ENCODE measurements around the gene MRPL28.
"Not testable (repeated sequence)": the region's sequence is repeated elsewhere in the genome, so short reads cannot be mapped to it uniquely, and the experiment has no call there.

MRPL28 gene

DNA sequence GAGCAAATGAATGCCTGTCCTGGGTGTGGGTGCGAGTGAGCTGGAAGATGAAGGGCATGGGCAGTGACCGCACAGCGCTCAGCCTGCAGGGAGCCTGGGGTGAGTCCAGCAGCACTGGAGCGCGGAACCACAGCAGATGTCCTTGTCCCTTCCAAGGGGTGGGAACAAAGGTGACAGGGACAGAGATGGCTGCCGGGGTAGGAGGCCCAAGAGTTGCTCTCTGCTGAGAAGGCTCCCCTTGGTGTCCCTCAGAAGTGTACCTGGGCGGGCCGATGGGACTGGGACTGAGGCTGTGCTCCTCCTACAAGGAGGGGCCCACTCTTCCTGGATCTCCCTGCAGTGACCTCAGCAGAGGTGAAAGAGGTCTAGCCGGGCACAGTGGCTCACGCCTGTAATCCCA is 19.0 kb upstream of the MRPL28 start:
- DNase-seq, result no peak

GRCh38 chr16:387761-388666 is 17.7 kb upstream of the MRPL28 start:
- peak; percentile 40 for DNase-seq

- no peak for DNase-seq
These were observed 16.4 kb upstream of the MRPL28 start for GRCh38 chr16:386641-387156.

GRCh38 chr16:383326-384051 is 13.2 kb upstream of the MRPL28 start:
- no peak for DNase-seq

GRCh38 chr16:381789-382717 is 11.7 kb upstream of the MRPL28 start, which contains the start of gene PGAP6:
Gene PGAP6, minus strand, starts transcription at chr16:381978. Its CDS starts 157 bp downstream, at chr16:381821.
- peak; percentile 74 for DNase-seq

GRCh38 chr16:381012-381788 is 10.9 kb upstream of the MRPL28 start:
- no peak for DNase-seq

GRCh38 chr16:380762-381011 is 10.3 kb upstream of the MRPL28 start:
- DNase-seq, result no peak

GRCh38 chr16:379961-380761 is 9.8 kb upstream of the MRPL28 start:
- DNase-seq, result no peak

DNA sequence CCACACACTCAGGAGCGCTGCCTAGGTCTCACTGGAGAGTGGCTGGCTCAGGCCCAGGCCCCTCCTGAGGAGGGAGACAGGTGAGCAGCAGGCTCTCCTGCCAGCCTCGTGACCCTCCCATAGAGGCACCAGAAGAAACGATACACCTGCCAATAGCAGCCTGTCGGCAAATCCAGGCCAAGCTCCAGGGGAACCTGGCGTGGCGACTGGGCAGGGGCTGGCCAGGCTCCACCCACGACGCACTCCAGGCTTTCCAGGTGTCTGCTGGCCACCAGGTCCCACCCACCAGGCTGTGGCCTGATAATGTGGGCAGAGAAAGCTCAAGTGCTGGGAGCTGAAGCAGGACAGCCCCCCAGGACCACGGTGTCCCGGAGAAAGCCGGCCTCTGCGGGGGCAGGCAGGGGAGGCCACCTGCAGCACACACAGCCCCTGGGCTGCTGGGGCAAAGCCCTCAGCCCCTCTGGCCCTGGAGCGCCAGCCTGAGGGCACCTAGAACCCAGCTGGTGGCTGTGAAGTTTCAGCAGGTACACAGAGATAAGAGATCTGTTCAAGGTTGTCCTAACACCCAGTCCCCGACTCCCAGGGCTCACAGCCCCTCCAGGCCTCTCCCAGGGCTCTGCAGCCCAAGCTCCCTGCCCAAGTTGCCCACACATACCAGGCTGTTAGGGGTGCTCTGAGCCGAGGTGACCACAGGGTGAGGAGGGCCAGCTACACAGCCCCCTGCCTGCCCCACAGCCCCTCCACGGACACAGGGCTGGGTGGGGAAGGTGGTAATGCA is 9.0 kb upstream of the MRPL28 start:
- no peak for DNase-seq

DNA sequence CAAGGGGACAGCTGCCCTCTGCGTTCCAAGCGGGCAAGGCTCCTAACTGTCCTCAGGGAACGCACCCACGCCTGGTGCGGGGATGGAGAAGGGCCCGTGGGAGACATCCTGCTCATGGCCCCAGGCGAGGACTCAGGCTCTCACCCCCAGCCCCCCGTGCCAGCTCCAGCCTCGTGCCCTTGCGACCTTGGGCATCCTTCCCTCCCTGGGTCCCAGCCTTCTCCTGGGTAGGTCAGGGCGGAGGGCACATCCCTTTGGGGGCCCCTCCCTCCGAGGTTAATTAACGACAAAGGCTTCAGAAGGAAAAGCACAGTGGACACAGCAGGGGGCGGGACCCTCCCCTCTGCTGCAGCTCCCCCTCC is 8.5 kb upstream of the MRPL28 start:
- peak; percentile 19 for DNase-seq

DNA sequence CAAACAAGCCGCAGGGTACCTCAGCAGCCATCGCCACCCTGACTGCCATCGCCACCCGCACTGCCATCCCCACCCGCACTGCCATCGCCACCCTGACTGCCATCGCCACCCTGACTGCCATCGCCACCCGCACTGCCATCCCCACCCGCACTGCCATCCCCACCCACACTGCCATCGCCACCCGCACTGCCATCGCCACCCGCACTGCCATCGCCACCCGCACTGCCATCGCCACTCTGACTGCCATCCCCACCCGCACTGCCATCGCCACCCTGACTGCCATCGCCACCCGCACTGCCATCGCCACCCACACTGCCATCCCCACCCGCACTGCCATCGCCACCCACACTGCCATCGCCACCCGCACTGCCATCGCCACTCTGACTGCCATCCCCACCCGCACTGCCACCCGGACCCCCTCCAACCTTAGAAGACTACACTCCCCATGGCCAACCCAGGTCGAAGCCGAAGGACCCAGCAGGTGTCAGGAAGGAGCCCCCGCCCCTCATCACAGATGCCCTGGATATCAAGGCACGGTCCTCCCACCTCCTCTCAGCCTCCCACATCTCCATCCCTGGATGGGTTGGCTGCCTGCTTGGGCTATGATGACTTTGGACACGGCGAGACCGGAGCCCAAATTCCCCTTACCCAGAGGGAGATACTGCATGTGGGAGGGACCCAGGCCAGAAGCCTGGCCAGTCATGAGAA is 7.9 kb upstream of the MRPL28 start:
- DNase-seq, result not testable (repeated sequence)

DNA sequence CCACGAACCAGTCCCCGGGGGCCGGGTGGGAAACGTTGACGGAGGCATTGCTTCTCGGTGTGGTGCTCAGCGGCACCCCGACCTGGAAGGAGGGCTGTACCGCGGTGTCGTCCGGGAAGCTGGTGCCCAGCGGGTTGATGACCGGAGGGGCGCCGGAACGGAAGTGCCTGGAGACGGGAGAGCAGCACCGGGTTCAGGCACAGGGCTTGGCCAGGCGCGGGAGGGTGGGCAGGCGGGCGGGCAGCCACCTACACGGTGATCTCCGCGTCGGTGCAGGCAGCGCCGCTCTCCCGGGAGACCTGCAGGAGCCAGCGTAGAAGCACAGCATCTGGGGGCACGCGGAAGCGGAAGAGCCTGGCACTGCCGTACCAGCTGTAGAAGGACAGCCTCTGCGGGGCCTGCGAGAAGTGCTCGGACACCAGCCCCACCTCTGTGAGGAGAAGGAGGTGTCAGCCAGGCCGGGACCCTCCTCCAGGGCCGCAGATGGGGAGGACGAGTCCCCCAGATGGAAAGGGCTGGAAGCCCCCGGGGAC is 7.1 kb upstream of the MRPL28 start:
- DNase-seq, result no peak

DNA sequence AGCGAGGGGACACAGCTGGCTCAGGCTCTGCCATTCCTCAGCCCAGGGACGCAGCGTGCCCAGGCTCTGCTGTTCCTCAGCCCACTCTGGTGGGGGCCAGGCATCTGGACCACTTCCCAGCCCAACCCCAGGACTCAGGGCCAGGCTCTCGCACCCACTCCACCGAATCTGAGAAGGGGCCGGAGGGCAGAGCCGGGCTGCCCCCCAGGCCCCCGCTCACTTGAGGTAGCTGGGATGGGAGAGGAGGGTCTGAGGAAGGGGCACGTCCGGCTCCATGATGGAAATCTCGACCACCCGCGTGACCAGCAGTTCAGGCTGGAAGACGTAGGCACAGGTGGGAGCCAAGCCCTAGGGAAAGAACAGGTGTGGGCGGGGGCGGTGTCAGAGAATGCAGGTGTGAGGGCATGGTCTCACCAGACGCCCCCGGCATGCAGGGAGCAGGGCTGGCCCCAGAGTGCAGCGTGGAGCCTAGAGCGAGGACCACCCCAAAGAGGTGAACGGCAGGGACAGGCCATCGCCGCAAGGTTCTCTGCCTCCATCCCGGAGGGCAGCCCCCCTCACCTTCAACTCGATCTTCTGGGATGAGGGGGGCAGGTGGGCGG is 6.6 kb upstream of the MRPL28 start:
- DNase-seq, result no peak

GRCh38 chr16:375927-376816 is 5.8 kb upstream of the MRPL28 start:
- DNase-seq, result peak; percentile 14

GRCh38 chr16:375212-375611 is 4.9 kb upstream of the MRPL28 start:
- DNase-seq, result no peak

- peak; percentile 24 for DNase-seq
These were observed 4.2 kb upstream of the MRPL28 start for GRCh38 chr16:374616-374926.

- peak; percentile 16 for DNase-seq
These were observed 3.7 kb upstream of the MRPL28 start for GRCh38 chr16:373848-374615.
